H9 (cell line): ENCODE measurements around the gene PHKA2. TPM values are rescaled to one million over a fixed set of nuclear protein-coding genes. Genes with fewer than 3 reads are reported as not detected.

Source experiments
- DNase-seq: peaks from one replicate; pipeline ENCODE4 v3.0.0-alpha.2; 2017
- H2AFZ ChIP-seq: one replicate; pipeline ENCODE4 v1.6.1; 2013; ENCODE audit warnings: mild to moderate bottlenecking, low read length, control low read depth, moderate library complexity
- H2AK5ac ChIP-seq: 2 replicates; pipeline ENCODE4 v1.6.1; 2013; ENCODE audit warnings: low read length, control low read depth, mixed read lengths; ENCODE audit not compliant: insufficient read length
- H2BK120ac ChIP-seq: one replicate; pipeline ENCODE4 v1.6.1; 2013; ENCODE audit warnings: low read depth, mild to moderate bottlenecking, low read length, control low read depth, inconsistent platforms; ENCODE audit not compliant: poor library complexity, severe bottlenecking
- H2BK12ac ChIP-seq: 2 replicates; pipeline ENCODE4 v1.6.1; 2013; ENCODE audit warnings: low read length, control low read depth, mixed read lengths, low read depth; ENCODE audit not compliant: insufficient read length
- H2BK15ac ChIP-seq: 2 replicates; pipeline ENCODE4 v1.6.1; 2013; ENCODE audit warnings: low read depth, low read length, control low read depth
- H2BK20ac ChIP-seq: one replicate; pipeline ENCODE4 v1.6.1; 2013; ENCODE audit warnings: low read depth, mild to moderate bottlenecking, low read length, control low read depth, inconsistent platforms; ENCODE audit not compliant: poor library complexity, severe bottlenecking
- H2BK5ac ChIP-seq: 2 replicates; pipeline ENCODE4 v1.6.1; 2013; ENCODE audit warnings: low read length, control low read depth, mixed read lengths; ENCODE audit not compliant: insufficient read length
- H3K14ac ChIP-seq: 2 replicates; pipeline ENCODE4 v1.6.1; 2013; ENCODE audit warnings: low read length, control low read depth; ENCODE audit not compliant: insufficient read depth
- H3K18ac ChIP-seq: 2 replicates; pipeline ENCODE4 v1.6.1; 2013; ENCODE audit warnings: low read depth, mild to moderate bottlenecking, mixed read lengths, low read length, control low read depth; ENCODE audit not compliant: insufficient read length
- H3K23ac ChIP-seq: 2 replicates; pipeline ENCODE4 v1.6.1; 2013; ENCODE audit warnings: low read length, control low read depth, mixed read lengths, low read depth; ENCODE audit not compliant: insufficient read length
- H3K23me2 ChIP-seq: 2 replicates; pipeline ENCODE4 v1.6.1; 2013; ENCODE audit warnings: low read depth, mild to moderate bottlenecking, mixed read lengths, low read length, control low read depth; ENCODE audit not compliant: insufficient read length, poor library complexity, severe bottlenecking
- H3K27ac ChIP-seq: 2 replicates; pipeline ENCODE4 v1.5.1; 2013; ENCODE audit warnings: low read length, control low read depth, mixed read lengths, low read depth; ENCODE audit not compliant: insufficient read length
- H3K27me3 ChIP-seq: 2 replicates; pipeline ENCODE4 v1.6.1; 2013; ENCODE audit warnings: low read length, control low read depth, inconsistent platforms; ENCODE audit not compliant: insufficient read depth
- H3K4ac ChIP-seq: 2 replicates; pipeline ENCODE4 v1.6.1; 2013; ENCODE audit warnings: low read depth, mild to moderate bottlenecking, control low read depth, inconsistent platforms, low read length, moderate library complexity
- H3K4me1 ChIP-seq: 2 replicates; pipeline ENCODE4 v1.6.1; 2013; ENCODE audit warnings: low read length, control low read depth, inconsistent platforms; ENCODE audit not compliant: insufficient read depth
- H3K4me2 ChIP-seq: 2 replicates; pipeline ENCODE4 v1.6.1; 2013; ENCODE audit warnings: low read length, control low read depth, mixed read lengths; ENCODE audit not compliant: insufficient read length, insufficient read depth
- H3K56ac ChIP-seq: 2 replicates; pipeline ENCODE4 v1.6.1; 2013; ENCODE audit warnings: low read depth, mild to moderate bottlenecking, mixed read lengths, low read length, control low read depth; ENCODE audit not compliant: insufficient read length
- H3K79me1 ChIP-seq: 2 replicates; pipeline ENCODE4 v1.6.1; 2013; ENCODE audit warnings: low read depth, mild to moderate bottlenecking, moderate library complexity, low read length, control low read depth, inconsistent platforms; ENCODE audit not compliant: insufficient read depth, poor library complexity, severe bottlenecking
- H3K79me2 ChIP-seq: 2 replicates; pipeline ENCODE4 v1.6.1; 2013; ENCODE audit warnings: low read length, control low read depth, inconsistent platforms; ENCODE audit not compliant: insufficient read depth
- H3K9ac ChIP-seq: 2 replicates; pipeline ENCODE4 v1.6.1; 2013; ENCODE audit warnings: low read length, control low read depth, mixed read lengths; ENCODE audit not compliant: insufficient read length; ENCODE audit errors: extremely low read depth
- H3K9me3 ChIP-seq: one replicate; pipeline ENCODE4 v1.6.1; 2013; ENCODE audit warnings: low read depth, low read length, inconsistent platforms; ENCODE audit not compliant: control insufficient read depth
- H3T11ph ChIP-seq: one replicate; pipeline ENCODE4 v1.6.1; 2013; ENCODE audit warnings: mild to moderate bottlenecking, low read length, control low read depth, inconsistent platforms
- H4K20me1 ChIP-seq: one replicate; pipeline ENCODE4 v1.6.1; 2013; ENCODE audit not compliant: control insufficient read depth, insufficient read length, insufficient read depth
- H4K5ac ChIP-seq: 2 replicates; pipeline ENCODE4 v1.6.1; 2013; ENCODE audit warnings: low read depth, mild to moderate bottlenecking, mixed read lengths, low read length, control low read depth; ENCODE audit not compliant: insufficient read length
- H4K8ac ChIP-seq: replicated peaks from 2 replicates; pipeline ENCODE4 v1.6.1; 2013; ENCODE audit warnings: low read length, control low read depth, mixed read lengths, low read depth; ENCODE audit not compliant: insufficient read length
- H4K91ac ChIP-seq: 2 replicates; pipeline ENCODE4 v1.6.1; 2013; ENCODE audit warnings: low read depth, mild to moderate bottlenecking, moderate library complexity, mixed read lengths, low read length, control low read depth; ENCODE audit not compliant: insufficient read length
- H3K27ac Mint-ChIP-seq, 3 experiments: 2 replicates in 2 of 3; 3 replicates in 1 of 3; pipeline ENCODE4 v1.8.0; 2020 to 2021; ENCODE audit warnings: mixed read lengths in 3 of 3, mild to moderate bottlenecking in 1 of 3, moderate library complexity in 1 of 3
- H3K27me3 Mint-ChIP-seq: 2 replicates; pipeline ENCODE4 v1.8.0; 2021; ENCODE audit warnings: low read depth, mild to moderate bottlenecking, moderate library complexity, mixed read lengths
- H3K36me3 Mint-ChIP-seq, 3 experiments: 2 replicates in 2 of 3; 3 replicates in 1 of 3; pipeline ENCODE4 v1.8.0; 2020 to 2021; ENCODE audit warnings: low read depth in 3 of 3, mixed read lengths in 3 of 3; ENCODE audit not compliant: insufficient read depth in 1 of 3
- H3K4me1 Mint-ChIP-seq, 2 experiments: 2 replicates each; pipeline ENCODE4 v1.8.0; 2020; ENCODE audit warnings: mixed read lengths in 2 of 2
- H3K4me3 Mint-ChIP-seq, 2 experiments: 2 replicates in 1 of 2; 3 replicates in 1 of 2; pipeline ENCODE4 v1.8.0; 2020 to 2021; ENCODE audit warnings: mild to moderate bottlenecking in 2 of 2, mixed read lengths in 2 of 2, moderate library complexity in 1 of 2
- H3K9me3 Mint-ChIP-seq, 2 experiments: 2 replicates in 1 of 2; 3 replicates in 1 of 2; pipeline ENCODE4 v1.8.0; 2020; ENCODE audit warnings: mild to moderate bottlenecking in 2 of 2, mixed read lengths in 2 of 2, moderate library complexity in 1 of 2
- CTCF ChIP-seq: fragments of 200-600 bp; sonication (generic); conservative IDR thresholded peaks from 3 replicates; pipeline ENCODE4 v1.8.0; 2021; ENCODE audit warnings: antibody characterized with exemption, mild to moderate bottlenecking
- WGBS: extraction: QIAGEN DNeasy Blood & Tissue Kit; methylation state at CpG from one replicate; pipeline ENCODE4 v1.1.7; 2013; ENCODE audit warnings: missing lambda C conversion rate, low lambda C conversion rate, mixed read lengths; ENCODE audit not compliant: insufficient read length; ENCODE audit errors: extremely low coverage; 5-methylcytosine and 5-hydroxymethylcytosine counted together
- total RNA-seq: library from RNA; stranded (reverse); gene quantifications from 2 replicates; pipeline ENCODE4 v1.2.1, GENCODE V29; 2021

PHKA2 gene
- total RNA-seq, 1 experiment from 2014 or later, result 24.2 TPM

GRCh38 chrX:18949291-18949943 lies 34.5 kb downstream of the PHKA2 start:
- TF ChIP-seq CTCF, result no peak
- no peak overlapping the region for H4K8ac ChIP-seq
- no peak overlapping the region for H3T11ph ChIP-seq
- no peak overlapping the region for H3K18ac ChIP-seq
- H2AFZ ChIP-seq, result no peak overlapping the region
- H3K27me3 Mint-ChIP-seq, result peaks cover 1% of the 10 kb centered on the region; the same call in 1 of the 2 replicates
- no peak overlapping the region for H3K4ac ChIP-seq
- H3K27ac Mint-ChIP-seq, result no peak overlapping the region
- H4K20me1 ChIP-seq, result no peaks in the 10 kb centered on the region
- H4K5ac ChIP-seq, result no peak overlapping the region
- H3K14ac ChIP-seq, result no peak overlapping the region
- peaks cover 70 to 75% of the 10 kb centered on the region in 2 experiments for H3K9me3 Mint-ChIP-seq
- no peak for DNase-seq
- no peak overlapping the region for H2BK120ac ChIP-seq
- H3K79me1 ChIP-seq, result no peaks in the 10 kb centered on the region
- H3K9me3 ChIP-seq, result peaks cover 20% of the 10 kb centered on the region
- no peaks in the 10 kb centered on the region for H3K79me2 ChIP-seq
- no peak overlapping the region for H4K91ac ChIP-seq
- H3K23ac ChIP-seq, result no peak overlapping the region
- no peak overlapping the region; a peak in 1 of 5 replicates for H3K4me3 Mint-ChIP-seq
- H3K27ac ChIP-seq, result no peak overlapping the region
- H3K4me1 Mint-ChIP-seq, result no peaks in the 10 kb centered on the region
- no peak overlapping the region for H2BK5ac ChIP-seq
- no peak overlapping the region for H2BK20ac ChIP-seq
- H3K9ac ChIP-seq, result no peak overlapping the region
- no peaks in the 10 kb centered on the region for H3K27me3 ChIP-seq
- no peak overlapping the region for H2BK15ac ChIP-seq
- H3K56ac ChIP-seq, result no peak overlapping the region
- H3K4me2 ChIP-seq, result no peak overlapping the region
- H3K36me3 Mint-ChIP-seq, result peaks cover 26 to 44% (median 43%) of the 10 kb centered on the region in 3 experiments
- no peak overlapping the region for H2BK12ac ChIP-seq
- WGBS, result no CpG with 5 or more reads among the region's 4 CpGs
- H3K23me2 ChIP-seq, result no peaks in the 10 kb centered on the region
- H3K4me1 ChIP-seq, result no peaks in the 10 kb centered on the region
- H2AK5ac ChIP-seq, result no peak overlapping the region
